GM21717 (cell line): ENCODE data around the gene GAS6.

Experiments used
- ATAC-seq: cut with Tn5 transposase; IDR thresholded peaks from one replicate; pipeline ENCODE4 v1.9.1; 2021; ENCODE audit warnings: mild to moderate bottlenecking, moderate library complexity; ENCODE audit not compliant: unreplicated experiment

The GAS6 gene

DNA sequence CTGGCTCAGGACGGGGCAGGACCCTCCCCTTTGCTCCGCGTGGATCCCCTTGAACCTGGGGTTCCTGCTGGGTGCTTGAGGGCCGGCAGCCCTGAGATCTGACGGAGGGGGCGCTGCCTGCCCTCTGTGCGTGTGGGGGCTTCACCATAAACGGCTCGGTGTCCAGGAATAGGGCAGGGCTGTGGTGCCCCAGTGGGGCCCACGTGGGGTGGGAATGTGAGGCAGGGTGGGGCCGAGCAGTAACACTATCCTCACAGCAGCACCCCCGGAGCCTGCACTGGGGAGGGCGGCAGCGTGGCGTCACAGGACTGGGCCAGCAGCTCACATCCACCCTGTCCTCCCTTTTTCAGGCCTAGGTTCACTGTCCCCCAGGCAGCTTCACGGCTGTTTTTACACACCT lies 38.0 kb downstream of the GAS6 start:
- no peak for ATAC-seq

DNA sequence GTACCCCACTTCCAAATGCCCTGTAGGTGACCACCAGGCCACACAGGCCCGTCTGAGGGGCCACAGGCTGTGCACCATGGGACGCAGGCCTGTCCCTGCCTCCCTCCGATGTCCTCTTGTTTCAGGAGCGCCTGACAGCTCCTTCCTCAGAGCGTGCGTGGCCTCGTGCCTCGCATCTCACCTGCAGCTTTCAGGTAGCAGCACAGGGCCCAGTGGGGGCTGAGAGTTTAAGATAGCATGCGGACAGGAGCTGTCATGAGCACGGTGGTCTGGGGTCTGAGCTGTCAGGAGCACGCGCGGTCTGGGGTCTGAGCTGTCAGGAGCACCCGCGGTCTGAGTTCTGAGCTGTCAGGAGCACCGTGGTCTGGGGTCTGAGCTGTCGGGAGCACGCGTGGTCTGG lies 40.1 kb downstream of the GAS6 start:
- no peak for ATAC-seq

DNA sequence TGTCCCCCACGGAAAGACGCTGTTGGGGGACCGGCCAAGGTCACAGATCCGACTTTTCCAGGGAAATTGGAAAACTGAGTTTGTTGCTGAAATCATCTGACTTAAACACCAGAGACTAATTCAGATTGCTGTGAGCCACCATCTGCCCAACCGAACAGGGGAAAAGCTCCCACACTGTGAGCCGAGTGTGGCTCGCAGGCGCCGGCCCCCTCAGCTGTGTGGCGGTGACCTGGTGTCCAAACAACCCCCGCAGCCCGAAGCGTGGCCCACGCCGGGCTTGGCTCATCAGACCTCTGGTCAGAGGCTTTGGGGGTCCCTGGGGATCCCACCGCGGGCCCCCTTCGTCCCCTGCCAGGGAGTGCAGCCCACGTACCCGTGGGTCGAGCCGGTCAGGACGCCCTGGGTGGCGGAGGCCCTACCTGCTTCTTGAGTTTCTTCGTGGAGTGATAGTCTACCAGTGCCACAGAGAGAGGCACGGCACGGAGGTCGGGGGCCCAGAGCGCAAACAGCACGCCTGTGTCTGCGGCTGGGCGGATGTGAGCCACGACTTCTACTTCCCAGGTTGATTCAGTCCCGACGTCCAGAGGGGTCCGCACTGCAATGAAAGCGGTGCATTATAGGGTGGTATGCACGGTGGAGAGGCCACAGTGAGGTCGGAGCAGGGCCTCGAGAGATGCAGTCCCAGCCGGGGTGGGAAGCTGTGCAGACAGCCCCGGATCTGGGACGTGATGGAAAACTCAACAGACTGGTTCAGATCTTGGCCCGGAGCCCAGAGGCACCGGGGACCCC lies 40.7 kb downstream of the GAS6 start:
- no peak for ATAC-seq

DNA sequence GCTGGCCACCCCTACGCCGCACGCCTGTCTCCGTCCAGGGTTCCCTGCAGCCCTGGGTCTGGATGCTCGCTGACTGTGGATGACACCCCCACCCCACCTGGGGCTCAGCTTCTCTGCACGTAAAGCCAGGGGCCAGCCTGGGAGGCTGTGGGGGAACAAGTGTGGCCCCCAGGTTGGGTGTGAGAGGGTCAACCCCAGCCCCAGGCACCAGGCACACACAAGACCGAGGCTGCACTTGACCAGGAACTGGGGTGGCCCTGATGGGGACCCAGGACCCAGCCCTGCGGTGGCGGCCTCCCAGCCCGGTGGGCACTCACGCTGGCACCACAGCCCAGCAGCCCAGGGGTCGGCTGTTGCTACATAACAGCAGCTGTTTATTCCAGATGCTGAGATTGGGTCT lies 41.6 kb downstream of the GAS6 start:
- no peak for ATAC-seq

DNA sequence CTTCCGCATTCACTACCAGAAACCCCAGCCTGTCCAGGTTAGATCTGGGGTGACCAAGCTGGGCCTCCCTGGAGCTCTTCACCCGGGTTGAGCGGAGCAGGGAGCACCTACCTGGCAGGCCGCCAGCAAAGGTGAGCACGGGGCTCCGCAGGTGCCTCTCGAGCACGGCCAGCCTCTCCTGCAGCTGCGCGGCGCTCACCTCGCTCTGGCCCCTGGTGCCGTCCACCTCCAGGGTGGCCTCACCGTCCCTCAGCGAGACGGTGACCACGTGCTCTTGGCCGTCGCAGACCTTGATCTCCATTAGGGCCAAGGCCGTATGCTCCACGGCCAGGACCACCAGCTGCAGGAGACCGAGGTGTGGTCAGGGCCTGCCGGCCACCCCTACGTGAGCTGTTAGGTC lies 42.0 kb downstream of the GAS6 start:
- no peak for ATAC-seq

DNA sequence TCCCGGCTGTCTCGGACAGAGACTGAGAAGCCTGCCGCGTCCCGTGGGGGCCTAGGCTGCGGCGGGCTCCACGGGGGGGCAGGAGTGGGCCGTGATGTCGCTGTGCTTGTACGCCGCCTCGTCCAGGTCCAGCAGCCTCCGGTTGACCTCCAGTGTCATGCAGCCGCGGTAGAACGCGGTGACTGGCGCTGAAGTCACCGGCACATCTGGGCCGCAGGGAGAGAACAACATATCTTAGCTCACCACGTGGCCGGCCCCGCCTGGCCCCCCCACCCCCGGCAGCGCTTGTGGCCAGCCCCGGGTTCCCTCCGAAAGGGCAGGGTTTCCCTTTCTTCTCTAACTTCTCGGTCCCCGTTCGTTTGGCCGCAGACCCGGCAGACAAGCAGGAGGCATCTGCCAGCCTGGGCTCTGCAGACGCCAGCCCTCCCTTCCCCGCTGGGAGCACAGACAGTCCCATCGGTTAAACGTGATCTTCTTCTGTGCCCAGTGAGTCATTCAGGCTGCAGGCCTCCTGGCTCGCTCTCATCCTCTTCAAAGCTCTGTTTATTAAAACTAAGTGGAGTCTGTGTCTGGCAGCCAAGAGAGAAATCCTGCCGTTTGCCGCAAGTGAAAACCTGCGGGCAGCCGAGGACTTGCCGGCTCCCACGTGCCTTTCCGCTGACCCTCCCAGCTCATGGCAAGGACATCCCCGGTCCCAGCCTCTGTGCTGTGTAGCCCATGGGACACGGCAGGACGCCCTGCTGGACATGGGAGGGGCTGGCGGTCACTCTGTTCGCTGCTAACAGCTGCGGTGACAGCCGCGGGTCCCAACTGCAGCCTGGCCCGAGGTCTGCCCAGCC lies 42.8 kb downstream of the GAS6 start:
- no peak for ATAC-seq

DNA sequence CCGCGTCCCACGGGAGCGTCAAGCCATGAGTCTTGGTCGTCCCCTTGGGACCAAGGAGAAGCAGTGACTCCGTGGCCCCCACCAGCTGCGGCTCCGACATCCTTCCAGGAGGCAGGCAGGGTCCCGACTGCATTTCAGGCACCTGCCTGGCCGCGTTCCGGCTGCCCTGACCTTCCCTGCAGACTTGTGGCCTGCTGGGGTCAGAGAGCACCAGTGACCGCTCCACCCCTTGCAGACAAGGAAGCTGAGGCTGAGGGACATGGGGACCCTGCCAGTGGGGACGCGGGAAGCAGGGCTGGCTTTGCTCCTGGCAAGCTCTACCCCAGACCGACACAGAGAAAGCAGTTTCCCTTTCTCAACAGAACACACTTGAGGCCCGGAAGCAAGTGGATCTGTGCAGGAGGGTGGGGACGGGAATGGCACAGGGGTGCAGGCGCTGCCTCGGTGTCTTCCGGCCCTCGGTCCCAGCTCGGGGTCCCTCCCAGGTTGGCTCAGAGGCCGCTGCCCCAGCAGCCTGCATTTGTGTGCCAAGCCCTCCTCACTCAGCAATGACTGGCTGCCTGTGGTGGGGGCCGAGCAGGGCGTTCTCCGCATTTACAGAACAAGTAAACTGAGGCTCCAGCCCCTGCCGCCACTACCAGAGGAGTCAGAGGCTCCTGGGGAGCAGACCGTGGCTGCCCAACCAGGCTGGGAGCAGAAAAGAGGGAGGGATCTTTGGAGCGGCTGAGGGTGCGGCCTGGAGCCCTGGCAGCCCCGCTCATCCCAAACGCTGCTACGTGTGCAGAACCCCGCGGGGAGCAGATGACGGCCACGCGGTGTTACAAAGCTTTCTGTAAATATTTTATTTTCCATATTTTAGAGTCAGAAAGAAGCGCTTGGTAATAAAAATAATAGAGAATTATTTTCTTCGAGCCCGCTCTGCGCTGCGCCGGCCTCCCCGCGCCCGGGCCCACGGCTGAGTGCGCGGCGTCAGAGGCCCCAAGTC lies 43.9 kb downstream of the GAS6 start:
- ATAC-seq: no peak

DNA sequence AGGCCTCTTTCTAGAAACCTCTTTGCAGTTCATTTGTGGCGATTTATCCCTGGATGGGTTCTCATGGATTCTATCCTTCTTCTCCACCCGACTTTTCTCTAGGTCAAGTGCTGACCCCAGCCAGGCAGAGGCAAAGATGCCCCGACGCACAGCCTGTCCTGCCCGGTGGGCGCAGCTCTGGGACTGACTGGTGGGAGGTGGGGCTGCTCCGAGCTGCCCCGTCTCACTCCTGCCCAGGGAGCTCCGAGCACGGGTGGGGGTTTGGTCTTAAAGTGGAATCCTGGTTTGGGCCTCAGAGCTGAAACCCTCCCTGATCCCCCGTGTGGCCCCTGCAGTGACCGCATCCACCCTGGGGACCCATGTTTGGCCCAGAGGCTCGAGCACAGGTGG lies 44.5 kb downstream of the GAS6 start:
- ATAC-seq: no peak

DNA sequence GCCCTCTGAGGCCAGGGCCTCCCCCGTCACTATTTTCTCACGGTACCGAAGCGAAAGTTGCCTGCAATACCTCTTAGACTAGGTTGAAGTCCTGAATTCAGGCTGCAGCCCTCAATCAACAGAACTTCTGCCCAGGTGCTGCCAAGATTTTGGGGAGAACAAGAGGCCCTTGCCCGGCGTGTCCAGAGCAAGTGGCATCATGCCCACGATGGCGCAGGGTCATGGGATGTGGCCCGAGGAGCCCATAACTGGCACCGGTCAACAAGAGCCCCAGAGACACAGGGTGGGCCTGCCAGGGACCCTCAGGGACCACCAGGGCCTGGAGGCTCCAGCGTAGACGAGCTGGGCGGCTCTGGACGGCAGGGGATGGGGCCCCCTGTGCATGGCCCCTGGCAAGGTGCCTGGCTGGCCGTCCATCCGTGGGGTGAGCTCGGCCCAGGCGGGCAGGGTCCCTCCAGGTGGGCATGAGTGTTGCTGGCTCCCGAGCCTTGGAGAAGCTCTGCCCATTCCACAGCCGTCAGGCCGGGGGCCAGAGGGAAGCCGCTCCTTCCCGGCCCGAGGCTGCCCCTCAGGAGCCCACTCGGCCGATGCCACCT lies 45.1 kb downstream of the GAS6 start:
- ATAC-seq: no peak

DNA sequence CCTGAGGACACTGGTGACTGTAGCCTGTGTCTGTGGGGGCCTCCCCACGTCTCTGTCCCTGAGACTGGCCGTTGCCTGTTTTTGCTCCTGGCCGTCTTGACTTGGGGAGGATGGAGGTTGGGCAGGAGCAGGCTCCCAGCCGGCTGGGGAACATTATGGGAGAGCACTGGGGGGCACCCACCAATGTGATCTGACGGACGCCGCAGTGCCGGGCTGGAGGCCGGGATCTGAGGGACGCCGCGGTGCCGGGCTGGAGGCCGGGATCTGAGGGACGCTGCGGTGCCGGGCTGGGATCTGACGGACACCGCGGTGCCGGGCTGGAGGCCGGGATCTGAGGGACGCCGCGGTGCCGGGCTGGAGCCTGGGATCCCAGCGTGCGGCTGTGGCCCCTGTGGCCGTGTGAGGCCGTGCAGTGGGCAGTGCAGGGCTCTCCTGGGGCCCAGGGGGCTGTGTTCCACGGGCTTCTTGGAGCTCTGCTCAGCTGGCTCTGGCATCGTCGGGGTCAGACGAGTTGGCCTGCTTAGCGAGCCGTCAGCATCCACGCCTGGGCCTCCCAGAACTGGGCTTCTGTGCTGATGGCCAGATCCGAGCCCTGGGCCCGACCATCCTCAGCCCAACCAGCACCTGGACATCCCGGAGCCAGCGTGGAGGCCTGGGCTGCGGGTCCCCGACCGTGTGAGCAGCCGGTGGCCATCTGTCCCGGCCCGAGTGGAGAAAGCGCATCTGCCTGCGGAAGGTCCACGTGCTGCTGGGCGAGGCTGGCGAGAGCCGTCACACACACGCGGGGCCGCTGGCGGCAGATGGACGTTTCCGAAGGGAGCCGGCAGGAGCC lies 45.8 kb downstream of the GAS6 start:
- no peak for ATAC-seq

DNA sequence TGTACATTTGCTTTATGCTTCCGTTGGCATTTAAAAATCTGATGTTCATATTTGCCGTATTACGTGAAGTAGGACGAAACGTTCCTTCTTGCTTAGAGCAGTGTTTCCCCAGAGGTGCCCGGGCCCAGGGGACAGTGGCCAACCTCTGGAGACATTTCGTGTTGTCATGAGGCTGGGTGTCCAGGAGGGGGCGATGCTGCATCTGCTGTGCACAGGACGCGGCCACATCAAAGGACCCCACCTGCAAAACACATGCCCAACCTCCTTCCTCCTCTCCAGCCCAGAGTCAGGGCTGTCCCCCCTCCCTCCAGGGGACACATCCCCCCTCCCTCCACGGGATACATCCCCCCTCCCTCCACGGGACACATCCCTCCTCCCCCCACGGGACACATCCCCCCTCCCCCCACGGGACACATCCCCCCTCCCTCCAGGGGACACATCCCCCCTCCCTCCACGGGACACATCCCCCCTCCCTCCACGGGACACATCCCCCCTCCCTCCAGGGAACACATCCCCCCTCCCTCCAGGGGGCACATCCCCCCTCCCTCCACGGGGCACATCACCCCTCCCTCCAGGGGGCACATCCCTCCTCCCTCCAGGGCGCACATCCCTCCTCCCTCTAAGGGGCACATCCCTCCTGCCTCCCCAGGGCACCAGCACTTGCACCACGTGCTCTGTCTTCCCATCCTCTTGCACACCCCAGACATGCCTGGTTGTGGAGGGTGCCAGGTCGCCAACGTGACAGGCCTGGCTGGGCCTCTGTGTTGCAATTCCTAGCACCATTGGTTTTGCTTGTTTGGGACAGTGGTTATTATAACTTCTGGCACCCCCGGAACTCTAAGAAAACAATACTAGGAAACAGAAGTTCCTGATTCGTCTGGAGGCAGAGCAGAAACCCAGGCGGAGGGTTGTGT lies 46.7 kb downstream of the GAS6 start:
- no peak for ATAC-seq

DNA sequence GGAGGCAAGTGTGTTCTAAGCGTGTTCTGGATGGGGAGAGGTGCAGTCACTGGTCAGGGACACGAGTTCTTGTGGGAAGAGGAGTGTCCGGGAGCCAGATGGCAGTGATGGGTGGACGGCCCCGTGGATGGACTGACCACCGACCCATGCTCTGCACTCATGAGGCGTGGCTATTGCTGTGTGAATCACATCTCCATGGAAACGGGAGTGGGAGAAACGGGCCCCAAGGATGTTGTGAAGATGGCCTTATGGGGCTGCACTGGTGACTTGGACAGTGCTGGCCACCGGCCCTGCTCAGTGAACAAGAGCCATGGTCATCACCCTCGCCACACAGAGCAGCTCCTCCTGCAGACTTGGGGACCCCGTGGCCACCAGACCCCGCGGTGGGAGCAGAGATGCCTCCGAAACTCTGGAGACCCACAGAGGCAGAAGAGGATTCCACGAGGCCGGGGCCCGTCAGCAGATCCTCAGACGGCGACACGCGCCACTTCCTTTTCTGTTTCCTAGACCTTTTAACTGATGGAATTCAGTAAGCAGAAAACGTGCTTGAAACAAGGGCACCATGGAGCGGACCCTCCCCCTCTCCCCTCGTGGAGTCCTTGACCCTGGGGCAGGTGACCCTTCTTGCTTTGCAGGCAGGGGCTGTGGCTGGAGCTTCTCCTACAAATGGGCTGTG lies 47.5 kb downstream of the GAS6 start:
- ATAC-seq: no peak

DNA sequence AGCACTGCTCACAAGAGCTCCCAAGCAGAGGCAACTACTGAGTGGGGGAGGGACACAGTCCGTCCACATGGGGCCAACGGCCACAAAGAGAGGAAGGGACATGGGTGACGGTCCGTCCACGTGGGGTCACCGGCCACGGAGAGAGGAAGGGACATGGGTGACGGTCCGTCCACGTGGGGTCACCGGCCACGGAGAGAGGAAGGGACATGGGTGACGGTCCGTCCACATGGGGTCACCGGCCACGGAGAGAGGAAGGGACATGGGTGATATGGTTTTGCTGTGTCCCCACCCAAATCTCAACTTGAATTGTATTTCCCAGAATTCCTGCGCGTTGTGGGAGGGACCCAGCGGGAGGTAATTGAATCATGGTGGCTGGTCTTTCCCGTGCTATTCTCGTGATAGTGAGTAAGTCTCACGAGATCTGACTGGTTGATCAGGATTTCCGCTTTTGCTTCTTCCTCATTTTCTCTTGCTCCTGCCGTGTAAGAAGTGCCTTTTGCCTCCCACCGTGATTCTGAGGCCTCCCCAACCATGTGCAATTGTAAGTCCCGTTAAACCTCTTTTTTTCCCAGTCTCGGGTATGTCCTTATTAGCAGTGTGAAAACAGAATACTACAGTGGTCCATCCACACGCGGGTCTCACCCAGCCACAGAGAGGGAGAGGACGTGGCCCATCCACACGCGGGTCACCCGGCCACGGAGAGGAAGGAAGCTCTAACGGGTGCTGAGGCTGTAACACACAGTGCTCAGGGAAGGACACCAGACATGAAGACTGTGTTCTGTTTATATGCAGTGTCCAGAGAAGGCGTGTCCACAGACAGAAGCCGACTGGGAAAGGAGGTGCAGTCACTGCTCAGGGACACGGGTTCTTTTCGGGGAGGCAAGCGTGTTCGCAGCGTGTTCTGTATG lies 48.5 kb downstream of the GAS6 start:
- ATAC-seq: no peak

DNA sequence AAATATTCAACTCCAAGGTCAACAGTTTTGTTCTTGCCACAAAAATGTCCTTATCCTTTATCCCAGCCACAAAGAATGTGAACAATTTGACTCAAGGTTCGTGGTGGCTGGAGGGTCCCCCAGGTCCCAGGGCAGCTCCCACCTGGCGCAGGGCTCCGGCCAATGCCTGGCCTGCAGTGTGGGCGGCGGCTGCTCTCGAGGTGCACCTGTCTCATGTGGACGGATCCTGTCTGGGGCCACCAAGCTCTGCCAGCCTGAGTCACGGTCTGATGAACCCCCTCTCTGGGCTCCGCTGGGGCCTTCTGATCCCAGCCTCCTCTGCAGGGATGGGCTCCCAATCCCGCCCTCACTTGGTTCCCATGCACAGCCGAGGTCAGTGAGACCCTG lies 49.4 kb downstream of the GAS6 start:
- no peak for ATAC-seq

DNA sequence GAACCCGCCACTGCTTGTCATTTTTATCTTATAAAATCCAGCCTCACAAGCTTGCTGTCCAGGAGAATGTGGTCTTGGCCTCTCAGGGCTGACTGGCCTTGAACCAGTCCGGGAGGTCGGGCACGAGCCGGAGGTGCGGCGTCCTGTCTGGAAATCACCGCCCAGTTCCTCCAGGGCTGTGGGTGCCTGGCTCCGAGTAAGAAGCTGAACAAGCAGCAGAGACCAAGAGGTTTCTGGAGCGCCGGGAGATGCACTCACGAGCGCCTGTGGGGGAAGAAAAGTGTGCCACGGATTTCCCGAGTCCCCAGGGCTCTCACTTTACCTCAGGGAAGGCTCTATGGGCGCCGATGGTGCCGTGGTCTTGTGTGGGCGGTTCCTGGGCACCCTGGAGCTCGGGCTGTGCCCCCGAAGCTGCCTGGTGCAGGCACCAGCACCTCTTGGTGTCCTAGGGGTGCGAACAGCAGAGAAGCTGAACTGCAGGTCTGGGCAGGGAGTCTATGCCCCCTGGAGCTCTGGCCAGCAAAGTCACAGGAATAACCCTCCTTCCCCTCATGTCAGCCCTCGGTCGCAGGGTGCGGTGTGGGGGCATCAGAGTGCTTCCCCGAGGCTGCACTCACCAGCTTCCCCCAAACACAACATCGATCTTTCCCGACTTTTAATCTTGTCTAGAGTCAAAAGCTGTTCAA lies 50.0 kb downstream of the GAS6 start:
- ATAC-seq: no peak

DNA sequence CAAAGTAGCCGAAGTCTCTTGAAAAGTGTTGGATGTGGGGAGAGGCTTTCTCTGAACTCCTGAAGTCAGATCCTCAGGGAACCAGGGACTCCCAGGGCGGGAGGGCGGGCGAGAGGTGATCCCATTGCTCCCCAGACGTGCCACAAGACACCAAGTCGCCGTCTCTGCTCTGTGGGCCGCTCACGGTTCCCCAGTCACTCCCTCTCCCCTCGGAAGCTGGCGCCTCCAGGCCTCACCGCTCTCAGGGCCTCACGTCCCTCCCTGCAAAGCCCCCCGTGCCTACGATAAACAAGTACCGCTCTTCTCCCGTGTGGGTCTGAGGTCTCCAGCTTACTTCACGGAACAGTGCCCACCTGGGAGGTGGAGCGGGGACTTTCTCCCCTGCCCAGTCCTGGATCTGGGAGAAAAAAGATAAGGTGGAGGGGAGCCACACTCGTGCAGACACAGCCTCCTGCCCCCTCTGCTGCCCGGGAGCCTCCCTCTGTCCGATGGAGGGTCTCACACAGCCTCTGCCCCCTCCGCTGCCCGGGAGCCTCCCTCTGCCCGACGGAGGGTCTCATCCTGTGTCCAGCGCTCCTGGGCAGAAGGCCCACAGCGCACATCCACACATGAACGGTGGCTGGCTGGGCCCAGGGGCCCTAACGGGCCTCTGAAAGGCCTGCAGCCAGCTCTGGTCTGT lies 50.7 kb downstream of the GAS6 start:
- ATAC-seq: no peak
